Small intestine (tissue), 7 donors: ENCODE measurements around the gene CTF1. TPM values are rescaled to one million over a fixed set of nuclear protein-coding genes. Genes with fewer than 3 reads are reported as not detected.

Experiments
- DNase-seq, 2 donors: peaks; one replicate each; pipeline versions ENCODE4 v3.0.0 to v3.0.0-alpha.2; 2013
- FAIRE-seq: peaks from 2 replicates; lab custom pipeline; 2012; peaks lifted over from hg19 to GRCh38; lab: Jason Lieb, UNC
- H3K27ac ChIP-seq, 3 donors: one replicate each; pipeline ENCODE4 v1.5.1; 2013; ENCODE audit warnings: low read length in 2 of 3, mild to moderate bottlenecking in 2 of 3, control low read depth in 1 of 3, inconsistent platforms in 1 of 3, low read depth in 1 of 3, moderate library complexity in 1 of 3
- H3K27me3 ChIP-seq, 3 donors: one replicate each; pipeline ENCODE4 v1.6.1; 2013; ENCODE audit warnings: low read length in 3 of 3, inconsistent platforms in 1 of 3; ENCODE audit not compliant: control insufficient read depth in 3 of 3, insufficient read depth in 3 of 3
- H3K36me3 ChIP-seq, 3 donors: one replicate each; pipeline ENCODE4 v1.6.1; 2013; ENCODE audit warnings: low read length in 3 of 3, inconsistent platforms in 1 of 3, low read depth in 1 of 3, mild to moderate bottlenecking in 1 of 3, moderate library complexity in 1 of 3; ENCODE audit not compliant: control insufficient read depth in 3 of 3, insufficient read depth in 2 of 3
- H3K4me1 ChIP-seq, 3 donors: one replicate each; pipeline ENCODE4 v1.6.1; 2013; ENCODE audit warnings: low read length in 2 of 3, inconsistent platforms in 1 of 3, low read depth in 1 of 3, mild to moderate bottlenecking in 1 of 3, moderate library complexity in 1 of 3; ENCODE audit not compliant: control insufficient read depth in 3 of 3, insufficient read depth in 2 of 3
- H3K4me3 ChIP-seq, 3 donors: one replicate each; pipeline ENCODE4 v1.5.1; 2013; ENCODE audit warnings: low read length in 3 of 3, control low read depth in 1 of 3, inconsistent platforms in 1 of 3, low read depth in 1 of 3, mild to moderate bottlenecking in 1 of 3, moderate library complexity in 1 of 3
- H3K9me3 ChIP-seq, 2 donors: one replicate each; pipeline ENCODE4 v1.6.1; 2013; ENCODE audit warnings: low read depth in 1 of 2, low read length in 1 of 2; ENCODE audit not compliant: control insufficient read depth in 2 of 2, insufficient read depth in 1 of 2
- WGBS, 3 donors: extraction: QIAGEN DNeasy Blood & Tissue Kit; methylation state at CpG; one replicate each; pipeline ENCODE4 v1.1.7; 2013; 5-methylcytosine and 5-hydroxymethylcytosine counted together
- polyA plus RNA-seq, 4 donors: library from polyadenylated mRNA; stranded (reverse) in 3 of 4; unstranded in 1 of 4; fragments of 200-250 nt in 3 of 4; fragments of 120-200 nt in 1 of 4; gene quantifications; one replicate each; pipeline versions ENCODE4 v1.2.1 to v1.2.3, GENCODE V29; 2013
- donor health status: healthy with polysubstance abuse.
- donor health status: control.
- donor health status: control.
- donor health status: Bipolar disorder and iron deficiency.
- donor health status: healthy.

The CTF1 gene
- polyA plus RNA-seq, 4 donors: 1.1 to 3.0 TPM; not detected in 2

DNA sequence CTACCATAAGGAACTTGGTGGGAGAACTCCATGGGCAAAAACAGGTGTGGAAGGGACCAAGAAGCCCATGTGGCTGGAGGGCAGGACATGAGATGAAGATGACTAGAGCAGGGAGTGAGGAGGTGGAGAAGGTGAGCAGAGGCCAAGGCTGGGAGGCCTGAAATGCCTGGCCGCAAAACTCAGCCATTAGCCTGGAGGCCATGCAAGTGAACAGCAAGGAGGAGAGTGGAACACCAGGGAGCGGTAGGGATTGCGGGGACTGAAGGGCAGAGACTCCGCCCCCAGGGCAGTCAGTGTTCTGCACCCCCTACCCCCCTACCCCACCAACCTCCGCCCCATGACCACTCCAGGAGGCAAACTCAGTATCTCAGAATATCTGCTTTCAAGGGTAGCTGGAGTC, 19.5 kb upstream of the CTF1 start:
- Histone ChIP-seq H3K27me3 (no peaks in the 10 kb centered on the region), H3K4me1 (peaks cover 2 to 14% (median 7%) of the 10 kb centered on the region in 3 donors), H3K36me3 (peaks cover 0 to 40% (median 0%) of the 10 kb centered on the region in 3 donors), H3K4me3 (peak overlapping the region in 2 of 3 donors; percentile 82 to 94), H3K9me3 (no peaks in the 10 kb centered on the region), H3K27ac (peak overlapping the region; percentile 91 to 97 (median 94))
- no peak for FAIRE-seq
- peak; percentile 32 to 51 for DNase-seq
- 41 to 71% (median 56%) methylated on average over 5 of the region's 5 CpGs for WGBS, 3 donors

DNA sequence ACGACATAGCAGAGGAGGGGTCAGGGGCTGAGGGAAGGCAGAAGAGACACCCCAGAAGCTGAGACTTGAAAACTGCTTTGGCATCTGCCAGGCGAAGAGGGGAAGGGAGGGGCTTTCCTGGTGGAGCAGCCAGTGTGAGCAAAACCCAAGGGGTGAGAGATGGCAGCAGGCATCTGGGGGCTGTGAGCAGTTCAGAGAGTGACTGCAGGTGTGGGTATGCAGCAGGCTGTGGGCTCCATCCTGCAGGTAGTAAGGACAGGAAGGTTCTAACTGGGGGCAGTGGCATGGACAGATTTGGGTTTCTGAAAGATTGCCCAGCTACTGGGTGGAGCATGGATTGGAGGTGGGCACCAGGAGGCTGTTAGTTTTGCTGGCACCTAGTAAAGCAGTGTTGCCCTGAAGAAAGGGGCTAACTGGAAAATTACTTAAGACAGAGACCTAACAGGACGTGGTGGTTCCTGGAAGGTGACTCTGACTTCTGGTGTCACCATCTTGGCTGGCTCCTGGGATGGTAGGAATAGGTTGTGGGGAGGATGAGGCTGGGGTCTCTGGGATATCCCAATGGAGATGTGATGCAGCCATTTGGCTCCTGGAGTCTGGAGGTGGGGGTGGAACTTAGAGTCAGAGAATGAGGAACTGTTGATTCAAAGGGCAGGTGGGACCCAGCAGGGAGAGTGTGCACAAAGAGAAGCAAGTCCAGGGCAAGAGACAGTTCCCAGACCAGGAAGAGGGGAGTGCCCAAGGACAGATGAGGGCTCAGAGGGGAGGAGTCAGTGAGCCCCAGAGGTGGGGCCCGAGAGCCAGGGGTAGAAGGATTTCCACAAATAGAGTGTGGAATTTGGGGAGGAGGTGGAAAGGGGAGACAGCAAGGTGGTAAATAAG, 13.7 kb upstream of the CTF1 start:
- WGBS, 3 donors: 60 to 66% (median 62%) methylated on average over 4 of the region's 4 CpGs
- H3K4me1 ChIP-seq: peaks cover 0 to 9% (median 2%) of the 10 kb centered on the region in 3 donors
- FAIRE-seq (no peak), DNase-seq (peak; percentile 45 to 50)
- no peaks in the 10 kb centered on the region for H3K27me3 ChIP-seq
- no peaks in the 10 kb centered on the region for H3K9me3 ChIP-seq
- H3K36me3 ChIP-seq: peaks cover 0 to 72% (median 0%) of the 10 kb centered on the region in 3 donors
- H3K4me3 ChIP-seq: no peak overlapping the region
- peak overlapping the region in 2 of 3 donors; percentile 28 to 48 for H3K27ac ChIP-seq

DNA sequence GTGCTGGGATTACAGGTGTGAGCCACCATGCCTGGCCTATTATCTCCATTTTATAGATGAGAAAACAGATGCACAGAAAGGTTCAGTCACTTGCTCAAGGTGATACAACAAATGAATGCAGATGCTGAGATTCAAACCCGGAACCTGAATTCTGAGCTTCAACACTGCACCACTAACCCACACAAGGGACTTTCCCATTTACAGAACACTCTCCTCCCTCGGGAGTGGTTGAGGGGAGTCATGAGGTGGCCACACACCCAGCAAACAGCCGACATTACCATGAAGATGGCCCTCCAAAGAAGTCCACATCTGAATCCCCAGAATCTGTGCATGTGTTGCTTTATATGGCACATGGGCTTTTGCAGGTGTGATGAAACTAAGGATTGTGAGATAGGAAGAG, 11.7 kb upstream of the CTF1 start:
- peaks cover 0 to 77% (median 3%) of the 10 kb centered on the region in 3 donors for H3K36me3 ChIP-seq
- H3K27me3 ChIP-seq: no peaks in the 10 kb centered on the region
- no peak for DNase-seq
- no peak overlapping the region for H3K4me3 ChIP-seq
- H3K4me1 ChIP-seq: peaks cover 0 to 9% (median 2%) of the 10 kb centered on the region in 3 donors
- FAIRE-seq: no peak
- H3K9me3 ChIP-seq: no peaks in the 10 kb centered on the region
- WGBS, 3 donors: 74 to 80% (median 76%) methylated on average over 3 of the region's 3 CpGs
- H3K27ac ChIP-seq: no peak overlapping the region

DNA sequence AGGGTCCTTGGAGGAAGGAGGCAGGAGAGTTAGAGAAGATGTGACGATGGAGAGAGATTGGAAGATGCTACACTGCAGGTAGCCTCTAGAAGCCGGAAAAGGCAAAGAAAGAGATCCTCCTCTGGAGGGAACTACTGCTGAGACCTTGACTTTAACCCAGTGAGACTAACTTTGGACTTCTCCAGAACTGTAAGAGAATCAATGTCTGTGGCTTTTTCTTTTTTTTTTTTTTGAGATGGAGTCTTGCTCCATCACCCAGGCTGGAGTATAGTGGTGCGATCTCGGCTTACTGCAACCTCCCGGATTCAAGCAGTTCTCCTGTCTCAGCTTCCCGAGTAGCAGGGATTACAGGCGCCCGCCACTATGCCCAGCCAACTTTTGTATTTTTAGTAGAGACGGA, 11.2 kb upstream of the CTF1 start:
- Histone ChIP-seq H3K4me1 (peaks cover 0 to 9% (median 2%) of the 10 kb centered on the region in 3 donors), H3K27me3 (no peaks in the 10 kb centered on the region), H3K27ac (no peak overlapping the region), H3K36me3 (peaks cover 0 to 77% (median 3%) of the 10 kb centered on the region in 3 donors), H3K9me3 (no peaks in the 10 kb centered on the region), H3K4me3 (no peak overlapping the region)
- 94 to 98% (median 97%) methylated on average over 9 of the region's 9 CpGs for WGBS, 3 donors
- DNase-seq (no peak), FAIRE-seq (no peak)

DNA sequence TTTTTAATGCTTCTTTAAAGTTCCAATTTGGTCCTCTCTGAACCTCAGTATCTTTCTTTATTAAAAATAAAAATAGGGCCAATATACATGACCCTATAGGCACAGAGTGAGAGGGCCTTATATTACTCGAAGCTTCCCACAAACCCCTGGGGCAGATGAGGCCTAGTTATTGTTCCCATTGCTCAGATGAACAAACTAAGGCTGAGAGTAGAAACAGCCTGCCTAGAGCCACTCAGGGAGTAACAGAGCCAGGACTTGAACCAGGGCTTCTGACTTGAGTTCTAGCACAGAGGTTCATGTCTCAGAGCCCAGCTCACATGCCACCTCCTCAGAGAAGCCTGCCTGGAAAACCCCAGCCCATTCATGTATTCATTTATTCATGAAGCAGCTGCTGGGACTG, 10.3 kb upstream of the CTF1 start:
- WGBS, 3 donors: 85 to 96% (median 96%) methylated on average over 1 of the region's 1 CpG
- peaks cover 0 to 9% (median 2%) of the 10 kb centered on the region in 3 donors for H3K4me1 ChIP-seq

DNA sequence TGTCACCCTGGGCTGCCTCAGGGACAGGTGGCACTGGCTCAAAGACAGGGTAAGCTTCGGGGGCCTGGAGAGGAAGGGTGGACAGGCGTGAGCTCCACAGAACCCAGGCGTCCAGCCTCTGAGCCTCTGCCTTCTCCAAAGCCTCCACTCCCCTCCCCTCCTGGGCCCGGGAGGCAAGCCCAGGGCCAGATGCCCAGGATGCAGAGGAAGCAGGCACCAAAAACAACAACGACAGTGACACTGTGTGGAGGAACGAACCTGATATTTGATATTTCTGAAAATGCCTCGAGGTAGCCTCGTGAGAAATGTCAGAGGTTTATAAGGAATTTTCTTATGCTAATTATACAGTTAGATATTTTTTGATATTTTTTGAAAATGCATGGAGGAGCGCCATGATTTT, 8.5 kb upstream of the CTF1 start:
- FAIRE-seq: no peak
- Histone ChIP-seq H3K4me1 (peaks cover under 1 to 7% (median 2%) of the 10 kb centered on the region in 3 donors), H3K9me3 (no peaks in the 10 kb centered on the region), H3K27me3 (no peaks in the 10 kb centered on the region), H3K36me3 (peaks cover 0 to 70% (median 3%) of the 10 kb centered on the region in 3 donors), H3K4me3 (no peak overlapping the region), H3K27ac (no peak overlapping the region)
- no peak for DNase-seq
- 87 to 90% (median 88%) methylated on average over 9 of the region's 9 CpGs for WGBS, 3 donors

More for the DNA sequence above, 10.3 kb upstream of the CTF1 start:
- Histone ChIP-seq H3K27ac (no peak overlapping the region), H3K9me3 (no peaks in the 10 kb centered on the region), H3K36me3 (peaks cover 0 to 71% (median 3%) of the 10 kb centered on the region in 3 donors), H3K27me3 (no peaks in the 10 kb centered on the region), H3K4me3 (no peak overlapping the region)
- DNase-seq (no peak), FAIRE-seq (no peak)

DNA sequence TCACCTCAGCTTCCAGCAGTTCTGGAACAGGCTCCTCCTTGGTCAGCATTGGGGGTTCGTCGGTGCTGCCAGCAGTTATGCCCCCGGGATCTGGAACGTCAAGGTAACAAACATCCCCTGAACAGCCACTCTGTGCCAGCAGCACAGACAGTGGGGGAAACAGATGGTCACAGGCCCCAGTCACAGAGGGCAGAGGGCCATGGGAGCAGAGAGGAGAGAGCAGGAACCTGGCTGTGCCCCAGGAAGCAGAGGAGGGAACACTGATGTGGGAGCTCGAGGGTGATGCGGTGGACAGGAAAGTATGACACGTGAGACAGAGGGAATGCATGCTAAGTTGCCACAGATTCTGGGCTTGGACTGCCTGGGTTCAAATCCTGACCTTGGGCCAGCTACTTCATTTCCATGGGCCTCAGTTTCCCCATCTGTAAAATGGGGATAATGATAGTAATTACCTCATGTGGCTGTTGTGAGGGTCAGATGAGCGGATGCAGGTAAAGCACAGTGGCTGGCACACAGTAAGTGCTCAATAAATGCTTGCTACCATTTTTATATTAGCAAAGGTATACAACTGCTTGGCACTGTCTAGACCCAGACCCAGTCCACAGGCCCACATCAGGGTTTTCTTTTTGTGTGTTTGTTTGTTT, 7.4 kb upstream of the CTF1 start:
- WGBS, 3 donors: 87 to 92% (median 90%) methylated on average over 8 of the region's 8 CpGs
- peaks cover 1 to 9% (median 2%) of the 10 kb centered on the region in 3 donors for H3K4me1 ChIP-seq
- no peaks in the 10 kb centered on the region for H3K27me3 ChIP-seq
- no peak overlapping the region for H3K4me3 ChIP-seq
- no peak for FAIRE-seq
- no peak for DNase-seq
- H3K36me3 ChIP-seq: peaks cover 0 to 70% (median 3%) of the 10 kb centered on the region in 3 donors
- no peaks in the 10 kb centered on the region for H3K9me3 ChIP-seq
- H3K27ac ChIP-seq: no peak overlapping the region

DNA sequence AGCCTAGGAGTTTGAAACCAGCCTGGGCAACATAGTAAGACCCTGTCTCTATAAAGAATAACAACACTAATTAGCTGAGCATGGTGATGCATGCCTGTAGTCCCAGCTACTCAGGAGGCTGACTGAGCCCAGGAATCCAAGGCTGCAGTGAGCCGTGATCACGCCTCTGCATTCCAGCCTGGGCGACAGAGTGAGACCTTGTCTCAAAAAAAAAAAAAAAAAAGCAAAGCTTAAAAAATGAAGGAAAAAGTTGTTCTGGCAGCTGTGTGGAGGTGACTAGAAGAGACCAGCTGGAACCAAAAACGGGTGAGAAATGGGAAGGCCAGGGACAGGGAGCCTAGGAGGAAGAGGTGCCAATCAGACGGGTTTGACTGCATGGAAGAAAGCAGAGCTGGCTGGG, 6.7 kb upstream of the CTF1 start:
- Histone ChIP-seq H3K9me3 (no peaks in the 10 kb centered on the region), H3K4me3 (no peak overlapping the region), H3K4me1 (peaks cover 1 to 15% (median 2%) of the 10 kb centered on the region in 3 donors), H3K27me3 (no peaks in the 10 kb centered on the region), H3K27ac (no peak overlapping the region), H3K36me3 (peaks cover 0 to 65% (median 3%) of the 10 kb centered on the region in 3 donors)
- no peak for DNase-seq
- FAIRE-seq: no peak
- 78 to 89% (median 86%) methylated on average over 4 to 5 of the region's 5 CpGs for WGBS, 3 donors
